GM10266 (cell line): Measurements from ENCODE around the gene NCDN.
A peak's percentile ranks its signal among the peaks of the same experiment; 100 is the strongest.

Source experiments
- DNase-seq: peaks from one replicate; pipeline ENCODE4 v3.0.0; 2012; ENCODE audit errors: extremely low spot score
- CTCF ChIP-seq: IDR thresholded peaks from 2 replicates; pipeline ENCODE4 v1.5.1; 2012; ENCODE audit warnings: mild to moderate bottlenecking, low read depth; ENCODE audit not compliant: control insufficient read depth, insufficient read depth; ENCODE audit errors: missing control alignments

Gene NCDN

GRCh38 chr1:35536556-35537162, 20.9 kb upstream of the NCDN start:
- no peak for TF ChIP-seq CTCF
- DNase-seq: no peak

DNA sequence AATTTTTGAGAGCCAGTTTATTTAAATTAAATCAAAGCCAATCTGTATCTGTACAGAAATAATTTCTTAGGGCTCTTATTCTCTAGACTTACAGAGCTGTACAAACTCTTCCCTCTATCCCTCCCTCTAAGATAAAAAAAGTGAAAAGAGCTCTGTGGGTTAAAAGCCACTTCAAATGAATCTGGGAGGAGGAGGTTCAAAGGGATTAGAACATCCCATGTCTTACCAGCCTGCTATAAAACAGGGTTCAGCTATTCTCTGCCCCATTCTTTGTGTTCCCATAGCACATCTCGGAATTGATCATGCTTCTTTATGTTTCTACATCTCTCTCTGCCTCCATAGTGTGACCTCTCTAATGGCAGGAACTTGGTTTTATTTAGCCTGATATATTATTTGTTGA, 19.8 kb upstream of the NCDN start:
- no peak for TF ChIP-seq CTCF
- DNase-seq: no peak

GRCh38 chr1:35539073-35539823, 18.4 kb upstream of the NCDN start:
- DNase-seq: no peak
- no peak for TF ChIP-seq CTCF

GRCh38 chr1:35539824-35540261, 17.8 kb upstream of the NCDN start:
- DNase-seq: peak; percentile 30
- no peak for TF ChIP-seq CTCF

GRCh38 chr1:35544976-35545375, 12.6 kb upstream of the NCDN start:
- peak; percentile 65 for TF ChIP-seq CTCF
- peak; percentile 46 for DNase-seq

GRCh38 chr1:35546614-35547013, 11.0 kb upstream of the NCDN start:
- no peak for DNase-seq
- TF ChIP-seq CTCF: no peak

GRCh38 chr1:35553851-35554250, 3.7 kb upstream of the NCDN start:
- TF ChIP-seq CTCF: no peak
- DNase-seq: no peak
